Measurements from ENCODE around the gene DENND5B.

Gene DENND5B

DNA sequence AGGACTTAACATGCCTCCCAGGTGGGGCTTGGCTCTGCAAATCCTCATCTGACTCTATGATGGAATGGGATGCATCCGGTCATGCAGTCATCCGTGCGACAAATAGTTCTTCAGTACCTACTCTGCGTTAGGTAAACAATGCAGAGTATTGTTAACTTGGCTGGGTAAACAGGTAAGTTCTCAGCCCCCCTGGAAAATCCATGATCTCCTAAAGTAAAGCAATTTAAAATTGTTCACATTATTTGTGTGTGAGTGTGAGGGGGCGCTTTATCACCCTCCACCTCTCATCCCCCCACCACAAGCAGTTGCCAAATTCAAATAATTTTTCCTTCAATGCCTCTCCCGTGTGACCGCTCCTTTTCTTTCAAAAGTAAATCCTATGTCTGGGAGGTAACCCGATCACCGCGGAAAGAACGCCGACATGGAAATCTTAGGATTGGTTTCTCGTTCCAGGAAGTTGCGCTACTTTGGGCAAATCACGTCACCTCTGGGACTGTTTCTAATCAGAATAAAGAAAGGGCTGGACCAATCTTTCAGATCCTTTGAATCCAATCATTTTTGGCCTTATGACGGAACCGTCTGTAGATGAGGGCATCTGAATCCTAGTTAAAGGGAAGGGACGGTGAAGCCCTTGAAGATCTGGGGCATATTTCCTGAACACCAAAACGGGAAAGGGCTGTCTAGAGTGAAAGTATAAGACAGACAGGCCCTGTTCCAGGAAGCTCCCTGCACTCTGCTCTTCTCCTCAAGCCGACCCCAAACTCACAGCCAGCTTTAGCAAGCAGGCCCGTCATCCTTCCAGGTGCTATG, 221.0 kb downstream of the DENND5B start:
- DNase-seq: peak; percentile 87

DNA sequence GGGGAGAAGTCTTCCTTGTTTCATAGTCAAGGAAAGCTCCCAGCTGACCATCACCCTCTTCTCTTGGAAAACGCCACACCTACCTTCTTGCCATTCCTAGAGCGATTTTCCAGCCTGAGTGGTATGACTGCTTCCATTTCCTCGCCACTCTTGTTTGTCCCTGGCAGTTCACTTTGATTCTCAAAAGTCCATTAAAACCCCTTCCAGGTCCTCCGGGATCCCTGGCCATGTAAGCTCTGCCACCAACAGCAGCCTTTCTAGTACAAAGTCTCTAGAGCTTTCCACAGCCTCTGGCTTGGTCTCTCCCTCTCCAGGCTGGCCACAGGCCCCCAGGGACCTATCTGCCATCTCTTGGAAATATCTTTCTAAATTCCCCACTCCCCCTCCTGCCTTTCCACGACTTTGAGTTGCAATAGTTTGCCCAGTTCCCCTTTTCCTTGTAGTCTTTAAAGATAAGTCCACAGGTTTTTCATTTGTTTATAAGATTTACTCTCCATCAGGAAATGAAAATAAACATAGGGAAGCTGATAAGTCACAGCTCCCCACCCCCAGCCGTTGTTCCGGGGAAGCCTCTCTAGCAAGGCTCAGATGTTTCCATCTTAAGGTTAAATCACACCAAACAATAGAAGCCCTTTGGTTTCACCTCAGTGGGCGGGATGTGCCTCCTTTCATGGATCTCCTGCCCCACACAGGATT, 222.1 kb downstream of the DENND5B start:
- peak; percentile 75 for DNase-seq

DNA sequence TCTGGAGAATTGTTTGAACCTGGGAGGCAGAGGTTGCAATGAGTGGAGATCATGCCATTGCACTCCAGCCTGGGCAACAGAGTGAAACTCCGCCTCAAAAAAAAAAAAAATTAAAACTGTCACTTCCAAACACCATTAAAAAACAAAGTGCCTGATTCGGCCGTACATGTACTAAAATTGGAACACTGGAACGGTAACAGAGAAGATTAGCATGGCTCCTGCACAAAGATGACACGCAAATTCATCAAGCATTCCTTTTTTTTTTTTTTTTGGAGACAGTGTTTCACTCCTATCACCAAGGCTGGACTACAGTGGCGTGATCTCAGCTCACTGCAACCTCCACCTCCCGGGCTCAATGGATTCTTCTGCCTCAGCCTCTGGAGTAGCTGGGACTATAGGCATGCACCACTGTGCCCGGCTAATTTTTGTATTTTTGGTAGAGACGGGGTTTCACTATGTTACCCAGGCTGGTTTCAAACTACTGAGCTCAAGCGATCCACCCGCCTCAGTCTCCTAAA, 224.8 kb downstream of the DENND5B start:
- DNase-seq: no peak

DNA sequence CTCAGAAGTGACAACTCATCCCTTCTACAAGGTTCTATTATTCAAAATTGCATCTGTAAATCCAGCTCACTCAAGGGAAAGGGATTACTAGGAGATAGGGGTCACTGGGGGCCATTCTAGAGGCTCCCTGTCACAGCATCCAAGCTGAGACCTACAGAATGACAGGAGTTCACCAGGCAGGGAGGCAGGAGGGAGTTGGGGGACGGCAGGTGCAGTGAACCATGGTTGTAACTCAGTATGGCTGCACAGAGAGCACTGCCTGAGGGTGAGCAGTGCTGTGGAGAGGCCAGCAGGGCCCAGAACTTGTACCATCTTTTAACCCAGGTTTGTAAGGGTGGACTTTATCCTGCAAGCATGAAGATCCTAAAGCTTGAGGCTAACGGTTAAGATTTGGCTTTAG, 227.1 kb downstream of the DENND5B start:
- peak; percentile 85 for DNase-seq

DNA sequence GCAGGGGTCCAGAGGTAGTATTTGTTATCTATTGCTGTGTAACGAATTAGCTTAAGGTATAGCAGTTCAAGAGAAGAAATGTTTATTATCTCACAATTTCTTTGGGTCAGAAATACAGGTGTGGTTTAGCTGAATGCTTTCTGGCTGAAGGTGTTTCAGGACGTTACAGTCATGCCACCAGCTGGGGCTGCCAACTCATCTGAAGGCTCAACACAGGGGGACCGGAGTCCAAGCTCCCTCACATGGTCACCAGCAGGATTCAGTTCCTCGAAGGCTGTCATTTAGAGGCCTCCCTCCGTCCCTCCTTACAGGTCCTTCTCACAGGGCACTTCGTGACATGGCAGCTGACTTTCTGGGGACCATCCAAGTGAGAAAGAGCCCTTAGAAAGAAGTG, 227.5 kb downstream of the DENND5B start:
- DNase-seq: peak; percentile 89

DNA sequence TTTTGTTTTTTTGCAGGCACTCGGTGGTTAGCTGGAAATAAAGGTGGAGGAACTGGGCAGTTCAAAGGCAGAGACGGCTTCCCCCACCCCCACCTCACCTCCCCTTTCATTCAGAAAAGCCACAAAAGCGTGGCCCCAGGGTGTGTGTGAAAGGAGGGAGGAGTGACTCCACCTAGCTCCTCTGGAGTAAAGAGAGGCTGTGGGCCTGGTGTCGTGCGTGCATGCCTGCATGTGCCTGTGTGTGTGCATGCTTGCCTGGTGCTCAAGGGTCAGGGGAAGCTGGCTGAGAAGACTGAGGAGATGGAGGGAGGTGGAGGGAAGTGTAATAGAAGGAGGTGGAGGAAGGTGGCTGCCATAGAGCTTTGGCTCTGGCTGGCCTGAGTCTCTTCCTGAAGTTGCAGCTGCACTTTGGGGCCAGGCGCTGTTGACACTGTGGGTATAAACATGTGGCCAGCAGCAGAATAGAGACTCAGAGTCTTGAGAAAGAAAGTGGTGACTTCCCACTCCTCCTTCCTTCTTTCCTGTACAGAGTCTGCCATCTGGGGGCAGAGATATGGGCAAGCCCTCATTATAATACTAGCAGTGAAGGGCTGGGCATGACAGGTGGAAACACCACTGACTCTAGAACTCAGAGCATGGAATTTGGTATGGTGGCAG, 228.0 kb downstream of the DENND5B start:
- peak; percentile 100 for DNase-seq

DNA sequence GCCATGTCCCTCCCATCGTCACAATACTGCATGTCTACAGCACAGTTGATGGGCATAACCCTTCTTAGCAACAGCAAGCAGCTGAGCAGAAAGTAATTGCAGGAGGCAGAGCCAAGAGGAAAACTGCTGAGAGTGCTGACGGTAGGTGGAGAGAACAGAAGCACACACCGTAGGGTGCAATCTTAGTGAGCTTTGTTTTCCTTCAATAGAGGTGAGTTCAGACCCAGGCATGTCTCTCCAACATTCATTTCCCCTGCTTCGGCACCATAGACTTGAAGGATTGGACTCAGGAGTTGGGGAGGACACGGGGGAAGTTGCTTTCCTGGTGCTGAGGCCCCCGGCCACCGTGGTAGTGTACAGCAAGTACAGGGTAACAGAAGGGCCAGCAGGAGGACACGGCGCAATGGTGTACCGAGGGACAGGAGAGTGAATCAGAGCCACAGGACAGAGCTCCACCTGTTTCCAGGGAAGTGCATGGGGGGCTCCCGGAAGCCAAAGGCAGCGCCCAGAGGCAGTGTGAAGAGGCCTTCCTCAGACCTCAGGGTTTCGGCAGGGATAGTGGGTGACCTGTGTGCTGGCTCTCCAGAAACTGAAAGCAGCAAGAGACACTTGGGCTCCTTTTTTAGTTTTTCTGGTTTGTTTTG, 228.7 kb downstream of the DENND5B start:
- peak; percentile 100 for DNase-seq

DNA sequence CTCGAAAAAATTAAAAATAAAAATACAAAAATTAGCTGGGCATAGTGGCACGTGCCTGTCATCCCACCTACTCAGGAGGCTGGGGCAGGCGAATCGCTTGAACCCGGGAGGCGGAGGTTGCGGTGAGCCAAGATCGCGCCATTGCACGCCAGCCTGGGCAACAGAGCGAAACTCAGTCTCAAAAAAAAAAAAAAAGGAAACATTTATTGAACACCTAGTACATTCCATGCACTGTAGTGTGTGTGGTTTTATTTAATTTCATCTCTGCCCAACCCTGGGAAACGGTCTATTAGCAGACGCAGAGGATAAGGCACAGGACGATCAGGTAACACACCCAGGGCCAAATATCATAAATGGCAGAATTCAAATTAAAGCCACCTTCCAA, 229.2 kb downstream of the DENND5B start:
- DNase-seq: no peak

DNA sequence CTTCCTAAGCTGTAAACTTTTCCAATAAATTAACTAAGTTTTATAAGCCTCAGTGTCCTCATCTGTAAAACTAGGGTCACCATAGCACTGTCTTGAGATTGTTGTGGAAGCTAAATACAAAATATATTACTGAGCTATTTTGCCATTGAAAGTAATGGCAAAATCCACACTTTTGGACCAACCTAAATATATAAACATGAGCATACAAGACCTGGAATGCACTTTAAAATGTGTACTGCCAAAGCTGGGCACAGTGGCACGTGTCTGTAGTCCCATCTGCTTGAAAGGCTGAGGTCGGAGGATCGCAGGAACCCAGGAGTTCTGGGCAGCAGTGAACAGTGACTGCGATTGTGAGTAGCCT, 235.2 kb downstream of the DENND5B start:
- peak; percentile 73 for DNase-seq

DNA sequence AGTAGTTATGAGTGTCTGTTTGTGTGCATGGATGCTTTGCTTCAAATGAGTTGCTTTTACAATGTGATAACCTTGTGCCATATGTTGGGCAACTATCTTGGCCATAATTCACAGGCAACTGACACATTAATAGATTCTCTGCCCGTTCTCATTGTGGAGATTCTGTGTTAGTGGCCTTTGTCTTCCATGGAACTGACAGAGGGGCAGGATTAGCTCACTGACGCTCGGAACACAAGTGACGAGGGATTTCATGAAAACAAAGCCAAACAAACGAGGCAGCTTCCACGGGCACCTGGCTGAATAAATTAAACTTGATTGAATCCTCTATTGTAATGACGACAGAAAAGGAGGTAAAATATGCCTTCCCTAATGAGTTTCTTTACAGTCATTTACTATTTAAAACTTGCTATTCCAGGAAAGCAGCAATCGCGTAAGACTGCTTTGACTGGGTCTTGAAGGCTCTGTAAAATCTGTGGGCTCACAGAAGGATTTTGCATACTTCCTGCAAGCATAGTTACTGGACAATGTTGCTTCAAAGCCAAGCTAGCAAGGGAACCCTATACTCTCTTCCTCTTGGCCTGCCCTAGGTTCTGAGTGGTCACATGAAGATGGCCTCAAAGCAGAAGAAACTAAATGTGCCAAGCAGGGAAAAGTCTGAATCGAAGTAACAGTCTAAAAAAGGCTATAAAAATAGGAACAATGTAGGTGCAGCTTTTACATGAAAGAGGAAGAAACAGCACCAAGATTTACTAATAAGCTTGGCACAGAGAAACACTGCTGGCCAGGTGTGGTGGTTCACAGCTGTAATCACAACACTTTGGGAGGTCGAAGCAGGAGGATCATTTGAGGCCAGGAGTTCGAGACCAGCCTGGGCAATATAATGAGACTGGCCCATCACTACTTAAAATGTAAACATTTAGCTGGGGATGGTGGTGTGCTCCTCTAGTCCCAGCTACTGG, 236.9 kb downstream of the DENND5B start:
- peak; percentile 100 for DNase-seq

DNA sequence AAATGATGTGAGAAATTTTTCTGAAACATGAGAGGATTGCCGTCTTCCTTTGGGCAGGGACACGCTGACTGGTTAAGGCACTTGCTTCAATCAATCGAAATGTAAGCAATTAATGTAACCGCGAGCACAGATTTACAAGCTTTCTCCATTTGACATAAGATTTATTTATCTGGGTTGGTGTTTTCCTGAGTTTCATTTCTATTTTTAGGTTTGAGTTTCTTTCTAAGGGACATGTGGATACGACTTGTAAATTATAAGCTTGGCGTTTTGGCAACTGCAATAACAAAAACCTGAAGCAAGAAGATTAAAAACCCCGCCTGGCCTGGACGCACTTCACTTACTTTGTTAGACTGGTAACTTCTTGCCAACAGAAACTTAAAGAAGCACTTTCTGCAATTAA, 244.7 kb downstream of the DENND5B start:
- DNase-seq: no peak

DNA sequence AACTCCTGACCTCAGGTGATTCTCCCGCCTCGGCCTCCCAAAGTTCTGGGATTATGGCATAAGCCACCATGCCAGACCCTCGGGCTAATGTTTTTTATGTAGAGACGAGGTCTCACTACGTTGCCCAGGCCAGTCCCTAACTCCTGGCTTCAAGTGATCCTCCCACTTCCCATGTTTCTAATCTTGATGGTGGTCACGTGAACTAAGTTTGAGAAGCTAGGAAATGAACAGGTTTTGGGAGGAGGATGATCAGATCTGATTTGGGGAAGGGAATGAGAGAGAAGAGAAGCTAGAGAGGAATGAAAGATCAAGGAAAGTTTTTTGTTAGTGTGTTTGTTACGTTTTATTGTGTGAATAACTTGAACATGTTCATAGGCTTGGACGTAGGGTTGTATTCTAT, 247.8 kb downstream of the DENND5B start:
- no peak for DNase-seq

DNA sequence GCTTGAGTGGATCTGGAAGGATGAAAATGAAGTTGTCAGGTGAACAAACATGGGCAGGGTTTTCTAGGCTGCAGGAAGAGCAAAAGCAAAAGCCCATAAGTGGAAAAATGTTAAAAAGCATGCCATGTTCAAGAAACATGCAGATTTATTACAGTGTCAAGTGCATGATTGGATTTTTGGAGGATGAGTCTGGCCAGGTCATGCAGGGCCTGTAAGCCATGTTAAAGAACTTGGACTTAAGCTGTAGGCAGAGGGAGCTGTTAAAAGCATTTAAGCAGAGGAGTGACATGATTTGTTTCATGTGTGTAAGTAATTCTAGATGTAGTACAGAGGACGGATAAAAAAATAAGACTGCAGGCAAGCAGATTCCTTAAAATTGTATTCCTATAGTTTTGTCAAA, 248.7 kb downstream of the DENND5B start:
- peak; percentile 69 for DNase-seq

DNA sequence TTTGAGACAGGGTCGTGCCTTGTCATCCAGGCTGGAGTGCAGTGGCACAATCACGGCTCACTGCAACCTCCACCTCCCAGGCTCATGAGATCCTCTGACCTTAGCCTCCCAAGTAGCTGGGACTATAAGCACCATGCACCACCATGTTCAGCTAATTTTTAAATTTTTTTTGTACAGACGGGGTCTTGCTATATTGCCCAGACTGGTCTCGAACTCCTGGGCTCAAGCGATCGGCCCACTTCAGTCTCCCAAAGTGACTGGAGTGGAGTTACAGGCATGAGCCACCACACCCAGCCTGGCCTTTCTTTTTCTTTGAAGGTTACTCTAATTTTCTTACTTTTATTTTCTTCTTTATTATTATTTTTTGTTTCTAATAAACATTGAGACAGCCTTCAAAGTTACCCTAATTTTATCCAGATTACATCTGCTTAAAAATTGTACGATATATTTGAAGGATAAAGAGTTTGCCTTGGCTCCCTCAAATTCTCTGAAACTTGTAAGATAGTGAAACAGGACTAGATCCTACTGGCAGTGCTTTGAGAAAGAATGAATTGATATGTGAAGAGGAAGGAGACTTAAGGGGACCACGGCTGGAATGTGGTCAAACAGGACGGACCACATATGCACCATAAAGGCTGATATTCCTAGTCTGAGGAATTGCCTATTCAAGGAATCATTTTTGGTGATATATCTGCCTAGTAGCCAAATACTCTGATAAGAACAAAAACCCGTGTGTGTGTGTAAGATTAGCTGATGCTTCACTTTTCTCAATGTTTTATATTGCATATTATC, 250.9 kb downstream of the DENND5B start:
- no peak for DNase-seq

DNA sequence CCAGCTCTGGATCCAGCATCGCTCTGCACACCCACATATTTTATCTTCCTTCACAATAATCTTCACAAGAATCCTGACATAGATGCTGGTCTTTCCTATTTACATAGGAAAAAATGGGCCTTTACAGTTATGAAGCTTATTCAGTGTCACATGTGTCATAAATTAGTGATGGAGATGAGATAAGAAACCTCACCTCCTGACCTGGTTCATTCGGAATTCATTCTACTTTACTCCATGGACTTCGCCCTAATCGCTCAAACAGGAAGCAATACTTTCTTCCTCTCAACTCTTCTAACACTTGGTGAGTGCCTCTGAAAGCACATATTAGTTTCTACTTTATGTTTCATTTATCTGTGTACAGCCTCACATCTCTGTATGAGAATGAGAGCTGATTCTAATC, 253.0 kb downstream of the DENND5B start:
- DNase-seq: no peak
